Measurements from ENCODE around the gene BCL2L13.

GRCh38 chr22:17705951-17706900, 67.7 kb downstream of the BCL2L13 start:
- no peak for TF ChIP-seq CTCF (IDR thresholded peaks at IDR 0.05)
- no peak for TF ChIP-seq POLR2A (IDR thresholded peaks at IDR 0.05)
